ENCODE measurements around the gene SELL.
"Not testable (repeated sequence)": the region's sequence is repeated elsewhere in the genome, so short reads cannot be mapped to it uniquely, and the experiment has no call there.

Gene SELL

DNA sequence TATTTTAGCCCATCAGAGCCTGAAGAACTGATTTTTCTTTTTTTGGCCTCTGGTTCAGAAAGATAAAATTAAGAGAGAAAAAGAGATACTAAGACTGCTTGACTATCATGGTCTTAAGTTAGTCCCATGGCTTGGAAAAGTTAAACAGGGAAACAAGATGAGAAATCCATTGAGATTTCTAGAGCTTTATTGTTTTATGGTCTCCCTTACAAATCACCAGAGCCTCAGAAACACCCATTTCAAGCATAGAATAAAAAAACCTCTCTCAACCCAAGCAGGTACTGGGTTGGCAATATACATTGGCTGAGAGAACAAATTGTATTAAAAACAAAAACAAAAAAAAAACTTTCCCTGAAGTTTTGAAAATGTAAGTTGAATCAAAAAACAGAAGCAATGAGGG lies 18.6 kb upstream of the SELL start:
- Histone ChIP-seq H3K27ac (ENCODE audit: low read depth, low read length) (no peak overlapping the region), H3K9ac (ENCODE audit: low read length) (no peak overlapping the region), H3K36me3 (ENCODE audit: control insufficient read depth, insufficient read depth, low read length) (no peaks in the 10 kb centered on the region), H3K4me3 (ENCODE audit: low read depth, low read length) (no peak overlapping the region), H3K27me3 (ENCODE audit: control insufficient read depth, insufficient read depth, low read length) (no peaks in the 10 kb centered on the region), H3K4me1 (ENCODE audit: control insufficient read depth, insufficient read depth, low read length) (no peaks in the 10 kb centered on the region), H3K9me3 (ENCODE audit: control insufficient read depth, insufficient read depth, low read depth, low read length) (no peaks in the 10 kb centered on the region)

DNA sequence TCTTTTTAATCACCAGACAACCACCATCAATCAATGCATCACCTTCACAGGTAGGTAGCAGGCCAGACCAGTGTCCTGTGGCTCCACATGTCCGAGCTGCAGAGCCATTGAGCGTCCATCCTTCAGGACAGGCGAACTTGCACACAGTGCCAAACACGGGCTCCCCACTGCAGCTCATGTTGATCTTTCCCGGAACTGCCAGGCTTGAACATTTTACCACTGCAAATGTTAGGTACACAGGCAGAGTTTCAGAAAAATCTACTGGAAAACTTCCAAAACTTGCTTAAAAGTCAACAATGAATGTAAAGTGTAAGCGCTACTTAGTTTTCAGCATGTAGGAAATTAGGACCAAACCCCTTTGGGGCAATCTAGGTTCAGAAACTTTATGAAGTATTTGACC lies 15.9 kb upstream of the SELL start:
- Histone ChIP-seq H3K27ac (ENCODE audit: low read depth, low read length) (no peak overlapping the region), H3K36me3 (ENCODE audit: control insufficient read depth, insufficient read depth, low read length) (no peaks in the 10 kb centered on the region), H3K9me3 (ENCODE audit: control insufficient read depth, insufficient read depth, low read depth, low read length) (no peaks in the 10 kb centered on the region), H3K27me3 (ENCODE audit: control insufficient read depth, insufficient read depth, low read length) (no peaks in the 10 kb centered on the region), H3K9ac (ENCODE audit: low read length) (no peak overlapping the region), H3K4me3 (ENCODE audit: low read depth, low read length) (no peak overlapping the region), H3K4me1 (ENCODE audit: control insufficient read depth, insufficient read depth, low read length) (no peaks in the 10 kb centered on the region)

DNA sequence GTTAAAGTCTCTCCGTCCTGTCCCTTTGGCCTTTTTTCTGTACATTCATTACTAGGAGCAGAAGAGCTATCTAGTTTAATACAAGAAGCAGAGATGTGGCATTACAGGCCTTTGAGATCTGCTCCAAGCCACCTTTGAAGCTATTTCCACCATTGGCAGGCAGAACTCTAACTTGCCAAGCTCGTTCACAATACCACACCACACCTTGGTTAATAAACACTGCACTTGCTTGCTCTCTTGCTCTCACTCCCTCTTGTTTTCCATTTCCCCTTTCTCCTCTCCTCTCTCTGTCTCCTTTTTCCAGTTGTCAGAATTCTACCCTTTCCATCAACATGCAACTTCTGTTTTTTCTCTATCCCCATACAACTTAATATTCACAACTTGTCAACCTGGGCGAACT lies 15.4 kb upstream of the SELL start:
- Histone ChIP-seq H3K4me3 (ENCODE audit: low read depth, low read length) (no peak overlapping the region), H3K27ac (ENCODE audit: low read depth, low read length) (no peak overlapping the region), H3K9ac (ENCODE audit: low read length) (no peak overlapping the region), H3K4me1 (ENCODE audit: control insufficient read depth, insufficient read depth, low read length) (no peaks in the 10 kb centered on the region), H3K9me3 (ENCODE audit: control insufficient read depth, insufficient read depth, low read depth, low read length) (no peaks in the 10 kb centered on the region), H3K27me3 (ENCODE audit: control insufficient read depth, insufficient read depth, low read length) (no peaks in the 10 kb centered on the region), H3K36me3 (ENCODE audit: control insufficient read depth, insufficient read depth, low read length) (no peaks in the 10 kb centered on the region)

DNA sequence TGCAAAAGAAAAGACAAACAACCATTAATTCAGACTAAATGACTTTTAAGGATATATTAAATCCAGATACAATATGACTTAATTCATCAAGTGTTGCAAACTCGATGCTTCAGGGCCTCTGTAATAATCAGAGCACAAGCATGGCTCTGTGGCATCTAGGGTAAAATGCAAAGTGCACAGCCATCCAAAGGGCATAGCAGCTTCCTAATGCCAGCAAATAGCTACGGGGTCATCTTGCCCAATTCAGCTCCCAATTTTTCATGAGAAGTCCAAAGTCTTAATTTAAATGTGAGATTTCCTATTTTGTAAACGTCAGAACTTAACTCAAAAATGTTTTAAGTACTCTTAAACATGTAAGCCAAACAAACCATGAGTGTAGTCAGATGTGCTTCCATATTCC lies 14.5 kb upstream of the SELL start:
- Histone ChIP-seq H3K27me3 (ENCODE audit: control insufficient read depth, insufficient read depth, low read length) (no peaks in the 10 kb centered on the region), H3K9me3 (ENCODE audit: control insufficient read depth, insufficient read depth, low read depth, low read length) (no peaks in the 10 kb centered on the region), H3K4me3 (ENCODE audit: low read depth, low read length) (no peak overlapping the region), H3K27ac (ENCODE audit: low read depth, low read length) (no peak overlapping the region), H3K4me1 (ENCODE audit: control insufficient read depth, insufficient read depth, low read length) (no peaks in the 10 kb centered on the region), H3K9ac (ENCODE audit: low read length) (no peak overlapping the region), H3K36me3 (ENCODE audit: control insufficient read depth, insufficient read depth, low read length) (no peaks in the 10 kb centered on the region)

DNA sequence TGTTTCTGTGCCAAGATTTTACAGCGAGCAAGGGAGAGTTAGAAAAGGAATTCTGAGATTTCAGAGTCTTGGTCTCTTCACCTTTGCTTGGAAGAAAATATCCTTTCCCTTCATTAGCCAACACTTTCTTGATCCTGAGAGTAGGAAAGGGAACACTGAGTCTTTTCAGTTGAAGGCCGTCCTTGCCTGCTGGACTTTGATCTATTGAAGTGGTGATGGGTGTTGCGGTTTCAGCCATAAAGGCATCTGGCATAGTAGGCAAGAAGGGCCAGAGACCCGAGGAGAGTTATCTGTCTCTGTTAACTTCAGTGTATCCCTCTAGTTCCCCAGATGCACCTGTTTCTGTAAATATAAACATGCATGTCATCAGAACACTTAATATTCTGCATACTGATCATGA lies 12.7 kb upstream of the SELL start:
- no peaks in the 10 kb centered on the region for H3K36me3 ChIP-seq (ENCODE audit: control insufficient read depth, insufficient read depth, low read length)
- no peak overlapping the region for H3K9ac ChIP-seq (ENCODE audit: low read length)
- H3K27me3 ChIP-seq (ENCODE audit: control insufficient read depth, insufficient read depth, low read length), result no peaks in the 10 kb centered on the region
- H3K27ac ChIP-seq (ENCODE audit: low read depth, low read length), result no peak overlapping the region
- H3K4me3 ChIP-seq (ENCODE audit: low read depth, low read length), result no peak overlapping the region
- H3K9me3 ChIP-seq (ENCODE audit: control insufficient read depth, insufficient read depth, low read depth, low read length), result no peaks in the 10 kb centered on the region
- H3K4me1 ChIP-seq (ENCODE audit: control insufficient read depth, insufficient read depth, low read length), result no peaks in the 10 kb centered on the region

DNA sequence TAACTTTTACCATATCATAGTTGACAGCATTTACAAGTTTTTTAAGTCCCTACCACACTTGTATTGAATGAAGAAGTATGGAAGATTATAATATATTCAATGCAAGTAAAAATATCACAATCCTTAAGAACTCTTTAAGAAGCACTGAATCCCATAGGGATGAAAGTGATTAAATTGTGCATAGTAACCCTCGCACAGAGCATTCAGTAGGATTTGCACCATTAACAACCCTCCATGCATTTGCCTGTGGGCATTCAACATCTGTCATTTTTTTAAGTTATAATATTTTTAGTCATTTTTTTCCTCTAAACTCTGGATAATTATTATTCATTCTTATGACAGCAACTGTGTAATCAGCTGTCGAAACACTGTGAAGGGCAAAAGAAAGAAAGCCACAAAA lies 12.3 kb upstream of the SELL start:
- no peak overlapping the region for H3K4me3 ChIP-seq (ENCODE audit: low read depth, low read length)
- no peaks in the 10 kb centered on the region for H3K9me3 ChIP-seq (ENCODE audit: control insufficient read depth, insufficient read depth, low read depth, low read length)
- H3K27me3 ChIP-seq (ENCODE audit: control insufficient read depth, insufficient read depth, low read length), result no peaks in the 10 kb centered on the region
- no peak overlapping the region for H3K9ac ChIP-seq (ENCODE audit: low read length)
- H3K4me1 ChIP-seq (ENCODE audit: control insufficient read depth, insufficient read depth, low read length), result no peaks in the 10 kb centered on the region
- H3K36me3 ChIP-seq (ENCODE audit: control insufficient read depth, insufficient read depth, low read length), result no peaks in the 10 kb centered on the region
- H3K27ac ChIP-seq (ENCODE audit: low read depth, low read length), result no peak overlapping the region

DNA sequence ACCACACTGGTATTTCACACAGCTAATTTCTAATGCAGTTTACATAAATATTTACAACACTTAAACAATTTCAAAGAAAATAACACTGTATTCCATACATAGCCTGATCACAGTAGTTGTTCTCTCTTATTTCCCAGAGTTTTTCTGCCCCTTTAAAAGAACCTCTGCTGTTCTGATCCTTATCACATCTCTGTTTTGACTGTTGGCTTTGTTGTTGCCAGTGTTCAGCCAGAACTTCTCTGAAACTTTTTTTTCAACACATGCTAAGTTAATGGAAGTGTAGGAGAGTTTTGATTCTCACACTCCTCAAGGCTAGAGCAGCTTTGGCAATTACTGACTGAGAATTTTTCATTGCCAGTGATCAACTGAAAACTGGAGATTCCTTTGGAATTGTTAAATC lies 11.4 kb upstream of the SELL start:
- H3K4me1 ChIP-seq (ENCODE audit: control insufficient read depth, insufficient read depth, low read length), result no peaks in the 10 kb centered on the region
- H3K9me3 ChIP-seq (ENCODE audit: control insufficient read depth, insufficient read depth, low read depth, low read length), result no peaks in the 10 kb centered on the region
- H3K9ac ChIP-seq (ENCODE audit: low read length), result no peak overlapping the region
- H3K27ac ChIP-seq (ENCODE audit: low read depth, low read length), result no peak overlapping the region
- H3K27me3 ChIP-seq (ENCODE audit: control insufficient read depth, insufficient read depth, low read length), result no peaks in the 10 kb centered on the region
- no peaks in the 10 kb centered on the region for H3K36me3 ChIP-seq (ENCODE audit: control insufficient read depth, insufficient read depth, low read length)
- H3K4me3 ChIP-seq (ENCODE audit: low read depth, low read length), result no peak overlapping the region

DNA sequence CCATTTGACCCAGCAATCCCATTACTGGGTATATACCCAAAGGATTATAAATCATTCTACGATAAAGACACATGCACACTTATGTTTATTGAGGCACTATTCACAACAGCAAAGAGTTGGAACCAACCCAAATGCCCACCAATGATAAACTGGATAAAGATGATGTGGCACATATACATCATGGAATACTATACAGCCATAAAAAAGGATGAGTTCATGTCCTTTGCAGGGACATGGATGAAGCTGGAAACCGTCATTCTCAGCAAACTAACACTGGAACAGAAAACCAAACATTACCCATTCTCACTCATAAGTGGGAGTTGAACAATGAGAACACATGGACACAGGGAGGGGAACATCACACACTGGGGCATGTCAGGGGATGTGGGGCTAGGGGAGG lies 3.7 kb upstream of the SELL start:
- H3K4me3 ChIP-seq (ENCODE audit: low read depth, low read length); H3K27ac ChIP-seq (ENCODE audit: low read depth, low read length); H3K36me3 ChIP-seq (ENCODE audit: control insufficient read depth, insufficient read depth, low read length); H3K9ac ChIP-seq (ENCODE audit: low read length); H3K4me1 ChIP-seq (ENCODE audit: control insufficient read depth, insufficient read depth, low read length); H3K27me3 ChIP-seq (ENCODE audit: control insufficient read depth, insufficient read depth, low read length); H3K9me3 ChIP-seq (ENCODE audit: control insufficient read depth, insufficient read depth, low read depth, low read length): not testable (repeated sequence)

DNA sequence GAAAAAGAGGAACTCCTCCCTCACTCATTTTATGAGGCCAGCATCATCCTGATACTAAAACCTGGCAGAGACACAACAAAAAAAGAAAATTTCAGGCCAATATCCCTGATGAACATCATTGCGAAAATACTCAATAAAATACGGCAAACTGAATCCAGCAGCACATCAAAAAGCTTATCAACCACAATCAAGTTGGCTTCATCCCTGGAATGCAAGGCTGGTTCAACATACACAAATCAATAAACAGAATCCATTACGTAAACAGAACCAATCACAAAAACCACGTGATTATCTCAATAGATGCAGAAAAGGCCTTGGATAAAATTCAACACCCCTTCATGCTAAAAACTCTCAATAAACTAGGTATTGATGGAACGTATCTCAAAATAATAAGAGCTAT lies 1.7 kb upstream of the SELL start:
- H3K9ac ChIP-seq (ENCODE audit: low read length); H3K27me3 ChIP-seq (ENCODE audit: control insufficient read depth, insufficient read depth, low read length); H3K27ac ChIP-seq (ENCODE audit: low read depth, low read length); H3K4me3 ChIP-seq (ENCODE audit: low read depth, low read length); H3K4me1 ChIP-seq (ENCODE audit: control insufficient read depth, insufficient read depth, low read length); H3K36me3 ChIP-seq (ENCODE audit: control insufficient read depth, insufficient read depth, low read length); H3K9me3 ChIP-seq (ENCODE audit: control insufficient read depth, insufficient read depth, low read depth, low read length): not testable (repeated sequence)

DNA sequence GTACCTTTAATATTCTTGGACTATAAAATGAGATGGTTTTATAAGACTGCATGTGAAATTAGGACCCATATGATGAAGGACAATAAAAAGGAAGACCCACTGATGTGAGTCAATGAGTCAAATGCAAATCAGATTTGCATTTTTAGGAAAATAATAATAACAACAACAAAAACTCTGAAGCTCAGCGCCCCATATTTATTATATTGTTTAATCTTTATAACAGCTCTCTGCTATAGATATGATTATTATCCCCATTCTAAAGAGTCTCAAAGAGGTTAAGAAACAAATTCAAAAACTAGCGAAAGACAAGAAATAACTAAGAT lies 850 bp upstream of the SELL start:
- Histone ChIP-seq H3K4me3 (ENCODE audit: low read depth, low read length) (no peak overlapping the region), H3K36me3 (ENCODE audit: control insufficient read depth, insufficient read depth, low read length) (no peaks in the 10 kb centered on the region), H3K27ac (ENCODE audit: low read depth, low read length) (no peak overlapping the region), H3K4me1 (ENCODE audit: control insufficient read depth, insufficient read depth, low read length) (peaks cover 6% of the 10 kb centered on the region; the same call in 1 of the 2 replicates), H3K9ac (ENCODE audit: low read length) (no peak overlapping the region), H3K27me3 (ENCODE audit: control insufficient read depth, insufficient read depth, low read length) (no peaks in the 10 kb centered on the region), H3K9me3 (ENCODE audit: control insufficient read depth, insufficient read depth, low read depth, low read length) (no peaks in the 10 kb centered on the region; the same call in 1 of the 2 replicates)

DNA sequence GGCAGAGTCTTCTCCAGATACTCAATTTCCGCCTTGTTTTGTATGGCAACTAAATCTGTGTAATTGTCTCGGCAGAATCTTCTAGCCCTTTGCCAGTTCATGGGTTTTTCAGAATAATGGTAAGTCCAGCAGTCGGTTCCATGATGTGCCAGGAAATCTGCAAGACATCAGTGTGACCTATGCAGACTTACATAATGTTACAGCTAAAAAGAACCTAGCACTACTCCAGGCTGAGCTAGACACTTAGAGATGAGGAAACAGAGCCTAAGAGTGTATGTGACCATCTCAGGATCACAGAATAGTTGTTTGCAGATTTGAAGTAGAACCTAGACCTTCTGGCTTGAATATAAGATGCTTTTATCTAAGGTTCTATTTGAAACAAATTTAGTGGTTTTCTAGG lies 2.8 kb downstream of the SELL start:
- Histone ChIP-seq H3K4me1 (ENCODE audit: control insufficient read depth, insufficient read depth, low read length) (peaks cover 6% of the 10 kb centered on the region; the same call in 1 of the 2 replicates), H3K9me3 (ENCODE audit: control insufficient read depth, insufficient read depth, low read depth, low read length) (no peaks in the 10 kb centered on the region), H3K36me3 (ENCODE audit: control insufficient read depth, insufficient read depth, low read length) (no peaks in the 10 kb centered on the region), H3K9ac (ENCODE audit: low read length) (no peak overlapping the region), H3K27me3 (ENCODE audit: control insufficient read depth, insufficient read depth, low read length) (no peaks in the 10 kb centered on the region), H3K4me3 (ENCODE audit: low read depth, low read length) (no peak overlapping the region), H3K27ac (ENCODE audit: low read depth, low read length) (no peak overlapping the region)

DNA sequence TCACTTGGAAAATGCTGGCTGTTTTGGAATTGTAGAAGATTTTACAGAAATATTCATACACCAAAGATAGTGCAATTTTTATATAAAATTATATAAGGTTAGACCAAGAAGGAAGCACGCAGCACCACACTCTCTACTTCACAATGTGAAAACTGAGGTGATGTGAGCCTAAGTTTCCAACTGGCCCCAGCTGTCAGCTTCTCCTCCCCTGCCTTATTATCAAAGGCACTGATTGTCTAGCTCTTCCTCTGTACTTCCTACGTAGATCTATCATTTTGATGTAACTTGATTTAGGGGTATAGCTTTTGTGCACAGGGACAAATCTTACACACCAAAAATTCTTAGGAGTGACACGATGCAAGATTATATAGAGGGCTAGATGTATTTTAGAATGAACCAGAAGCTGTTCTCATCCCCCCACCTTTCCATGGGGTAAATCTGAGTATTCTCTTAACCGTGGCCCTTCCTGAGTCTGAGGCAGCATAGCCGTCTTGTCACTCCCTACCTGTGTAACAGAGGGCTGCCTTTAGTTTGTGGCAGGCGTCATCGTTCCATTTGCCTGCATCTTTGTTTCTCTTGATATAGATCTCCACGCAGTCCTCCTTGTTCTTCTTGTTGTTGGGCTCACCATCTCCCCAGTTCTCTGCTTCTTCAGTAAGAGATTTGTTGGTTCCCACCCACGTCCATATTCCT lies 3.4 kb downstream of the SELL start:
- H3K9ac ChIP-seq (ENCODE audit: low read length), result no peak overlapping the region
- H3K4me3 ChIP-seq (ENCODE audit: low read depth, low read length), result no peak overlapping the region
- no peak overlapping the region for H3K27ac ChIP-seq (ENCODE audit: low read depth, low read length)
- H3K36me3 ChIP-seq (ENCODE audit: control insufficient read depth, insufficient read depth, low read length), result no peaks in the 10 kb centered on the region
- peaks cover 6% of the 10 kb centered on the region; the same call in 1 of the 2 replicates for H3K4me1 ChIP-seq (ENCODE audit: control insufficient read depth, insufficient read depth, low read length)
- H3K9me3 ChIP-seq (ENCODE audit: control insufficient read depth, insufficient read depth, low read depth, low read length), result no peaks in the 10 kb centered on the region
- H3K27me3 ChIP-seq (ENCODE audit: control insufficient read depth, insufficient read depth, low read length), result no peaks in the 10 kb centered on the region

All from HUES6 (cell line).